ENCODE results near the gene POMGNT2. TPM values are rescaled to one million over a fixed set of nuclear protein-coding genes. Genes with fewer than 3 reads are reported as not detected.

POMGNT2 gene
- total and polyA plus RNA-seq, 10 of the 15 experiments (the other 5 are each of a cell fraction or from before 2014, with no cell fraction given), result 0.02 to 1.7 (median 0.17) TPM; not detected in 1

GRCh38 chr3:43106293-43106628 is 382 bp upstream of the POMGNT2 start (continued):
- TF ChIP-seq, protein P1, sequence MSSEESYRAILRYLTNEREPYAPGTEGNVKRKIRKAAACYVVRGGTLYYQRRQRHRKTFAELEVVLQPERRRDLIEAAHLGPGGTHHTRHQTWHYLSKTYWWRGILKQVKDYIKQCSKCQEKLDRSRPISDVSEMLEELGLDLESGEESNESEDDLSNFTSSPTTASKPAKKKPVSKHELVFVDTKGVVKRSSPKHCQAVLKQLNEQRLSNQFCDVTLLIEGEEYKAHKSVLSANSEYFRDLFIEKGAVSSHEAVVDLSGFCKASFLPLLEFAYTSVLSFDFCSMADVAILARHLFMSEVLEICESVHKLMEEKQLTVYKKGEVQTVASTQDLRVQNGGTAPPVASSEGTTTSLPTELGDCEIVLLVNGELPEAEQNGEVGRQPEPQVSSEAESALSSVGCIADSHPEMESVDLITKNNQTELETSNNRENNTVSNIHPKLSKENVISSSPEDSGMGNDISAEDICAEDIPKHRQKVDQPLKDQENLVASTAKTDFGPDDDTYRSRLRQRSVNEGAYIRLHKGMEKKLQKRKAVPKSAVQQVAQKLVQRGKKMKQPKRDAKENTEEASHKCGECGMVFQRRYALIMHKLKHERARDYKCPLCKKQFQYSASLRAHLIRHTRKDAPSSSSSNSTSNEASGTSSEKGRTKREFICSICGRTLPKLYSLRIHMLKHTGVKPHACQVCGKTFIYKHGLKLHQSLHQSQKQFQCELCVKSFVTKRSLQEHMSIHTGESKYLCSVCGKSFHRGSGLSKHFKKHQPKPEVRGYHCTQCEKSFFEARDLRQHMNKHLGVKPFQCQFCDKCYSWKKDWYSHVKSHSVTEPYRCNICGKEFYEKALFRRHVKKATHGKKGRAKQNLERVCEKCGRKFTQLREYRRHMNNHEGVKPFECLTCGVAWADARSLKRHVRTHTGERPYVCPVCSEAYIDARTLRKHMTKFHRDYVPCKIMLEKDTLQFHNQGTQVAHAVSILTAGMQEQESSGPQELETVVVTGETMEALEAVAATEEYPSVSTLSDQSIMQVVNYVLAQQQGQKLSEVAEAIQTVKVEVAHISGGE (CRISPR knock-in tag; IDR thresholded peaks at IDR 0.05), result no peak
- TF ChIP-seq BHLHE40 (IDR thresholded peaks at IDR 0.05; ENCODE audit: borderline replicate concordance in 1 of 2, low read depth in 2 of 2, low read length in 1 of 2) (no peak), SREBF1 (IDR thresholded peaks at IDR 0.05; ENCODE audit: low read length) (no peak), WRNIP1 (IDR thresholded peaks at IDR 0.05; ENCODE audit: borderline replicate concordance, low read depth, low read length) (no peak), ETV6 (conservative IDR thresholded peaks at IDR 0.05 in 1 of 2, IDR thresholded peaks at IDR 0.05 in 1 of 2; ENCODE audit: borderline replicate concordance in 1 of 2, low read depth in 1 of 2) (no peak)

- H3K27me3 ChIP-seq (replicated peaks in 1 of 2; ENCODE audit: control insufficient read depth in 2 of 2, insufficient read depth in 2 of 2, low read length in 1 of 2), result peaks cover 0 to 2% of the 10 kb centered on the region in 2 experiments; a peak in 2 of 4 replicates
- ChIA-PET RAD21 (ENCODE audit: unreplicated experiment) (no interaction called here), SMC1A (ENCODE audit: uncharacterized antibody, unreplicated experiment) (interaction anchor here (1.4 kb wide), 1 partner anchor 143 kb away, joined by 3 read pairs; no protein-coding TSS in a partner anchor), POLR2A (no interaction called here), CTCF (interaction anchor here (1.2 to 1.3 kb wide), 2 partner anchors 109 to 273 kb away, joined by 3 read pairs; no protein-coding TSS in a partner anchor)
- H3K36me3 ChIP-seq (ENCODE audit: control insufficient read depth in 2 of 2, insufficient read depth in 2 of 2, low read length in 1 of 2), result no peaks in the 10 kb centered on the region
- no peak; the same call in 2 of the 3 replicates for ATAC-seq
- no peak overlapping the region for H3K9ac ChIP-seq (ENCODE audit: control insufficient read depth, insufficient read depth, low read length)
- no peak overlapping the region for H3K4me3 ChIP-seq
- intact Hi-C loops (cut with micrococcal nuclease; ENCODE audit: unreplicated experiment) (no loop called here), in situ Hi-C loops (cut with MboI) (no loop called here)
- H4K20me1 ChIP-seq (ENCODE audit: control insufficient read depth, insufficient read depth), result no peaks in the 10 kb centered on the region
- no peak for FAIRE-seq
- H3K27ac ChIP-seq (ENCODE audit: control insufficient read depth, insufficient read depth), result no peak overlapping the region
- H3K79me2 ChIP-seq (ENCODE audit: control insufficient read depth, insufficient read depth, low read length), result no peaks in the 10 kb centered on the region
- no peaks in the 10 kb centered on the region; the same call in 2 of the 3 replicates for H3K9me3 ChIP-seq (replicated peaks; ENCODE audit: control insufficient read depth, insufficient read depth, low read length)
- H3K4me1 ChIP-seq (ENCODE audit: control insufficient read depth, insufficient read depth, low read length), result no peaks in the 10 kb centered on the region; the same call in 1 of the 2 replicates
- no peak for TF ChIP-seq ATF3 (IDR thresholded peaks at IDR 0.05; ENCODE audit: borderline replicate concordance, extremely low read depth, low read depth, low read length)
- 80% methylated on average over 24 of the region's 33 CpGs for WGBS (ENCODE audit: insufficient coverage, insufficient replicate concordance, low lambda C conversion rate, missing lambda C conversion rate)
- H2AFZ ChIP-seq (ENCODE audit: control insufficient read depth, low read depth, low read length), result no peak overlapping the region
- H3K4me2 ChIP-seq (ENCODE audit: control insufficient read depth, insufficient read depth), result no peak overlapping the region
- DNase-seq (ENCODE audit: low read depth, low spot score), result no peak
- no TSS peak for BruUV-seq (replicated peaks)
These were observed 951 bp downstream of the POMGNT2 start for GRCh38 chr3:43104660-43105595.
